GM12878 (cell line): ENCODE data around the gene PDXP. TPM values are rescaled to one million over a fixed set of nuclear protein-coding genes. Genes with fewer than 3 reads are reported as not detected.

Source experiments
- ATAC-seq: fragments of 200-7000 bp; cut with Tn5 transposase; 3 replicates; pipeline ENCODE4 v1.9.1; 2020; ENCODE audit warnings: mild to moderate bottlenecking, moderate library complexity
- BruUV-seq: library from RNA; stranded (reverse); fragments of 400-500 nt; replicated peaks from 2 replicates; lab custom pipeline; 2021; lab: Mats Ljungman, UMichigan
- CTCF ChIA-PET: fragments of 300-600 bp; sonication (Branson Sonifier 250); formaldehyde crosslinking; extraction: SDS; loops from one replicate; lab custom pipeline; 2021; ENCODE audit warnings: inconsistent platforms; lab: Yijun Ruan, JAX
- POLR2A ChIA-PET: fragments of 350-600 bp; formaldehyde crosslinking; extraction: SDS; loops from one replicate; lab custom pipeline; 2021; ENCODE audit warnings: inconsistent platforms; lab: Charles Lee
- RAD21 ChIA-PET: fragments of 300-600 bp; sonication (Branson Sonifier 250); formaldehyde crosslinking; loops from one replicate; lab custom pipeline; 2023; ENCODE audit warnings: antibody characterized with exemption; ENCODE audit not compliant: unreplicated experiment; lab: Charles Lee
- SMC1A ChIA-PET: fragments of 300-600 bp; sonication (Branson Sonifier 250); formaldehyde crosslinking; loops from one replicate; lab custom pipeline; 2023; ENCODE audit not compliant: unreplicated experiment, uncharacterized antibody; lab: Charles Lee
- DNase-seq: peaks from one replicate; pipeline ENCODE4 v3.0.0-alpha.2; 2011; ENCODE audit warnings: low read depth, low spot score
- FAIRE-seq: peaks from 3 replicates; lab custom pipeline; 2011; peaks lifted over from hg19 to GRCh38; lab: Jason Lieb, UNC
- H2AFZ ChIP-seq: 2 replicates; pipeline ENCODE4 v1.6.0; 2011; ENCODE audit warnings: low read depth, low read length, control low read depth; ENCODE audit not compliant: control insufficient read depth
- H3K27ac ChIP-seq: 2 replicates; pipeline ENCODE4 v1.5.1; 2011; ENCODE audit warnings: control low read depth; ENCODE audit not compliant: control insufficient read depth, insufficient read depth
- H3K27me3 ChIP-seq, 2 experiments: replicated peaks in 1 of 2; 2 replicates each; pipeline versions ENCODE4 v1.6.0 to v1.6.1; 2011; ENCODE audit warnings: low read length in 1 of 2; ENCODE audit not compliant: control insufficient read depth in 2 of 2, insufficient read depth in 2 of 2
- H3K36me3 ChIP-seq, 2 experiments: 2 replicates each; pipeline ENCODE4 v1.5.1; 2011; ENCODE audit warnings: low read length in 1 of 2; ENCODE audit not compliant: control insufficient read depth in 2 of 2, insufficient read depth in 2 of 2
- H3K4me1 ChIP-seq: 2 replicates; pipeline ENCODE4 v1.6.1; 2011; ENCODE audit warnings: mild to moderate bottlenecking, low read length, moderate library complexity, mixed read lengths; ENCODE audit not compliant: control insufficient read depth, insufficient read depth
- H3K4me2 ChIP-seq: 2 replicates; pipeline ENCODE4 v1.6.0; 2011; ENCODE audit warnings: control low read depth; ENCODE audit not compliant: control insufficient read depth, insufficient read depth
- H3K4me3 ChIP-seq: fragments of 200-600 bp; sonication (generic); 2 replicates; pipeline ENCODE4 v1.5.1; 2016
- H3K79me2 ChIP-seq: 2 replicates; pipeline ENCODE4 v1.6.0; 2011; ENCODE audit warnings: low read length; ENCODE audit not compliant: control insufficient read depth, insufficient read depth
- H3K9ac ChIP-seq: 2 replicates; pipeline ENCODE4 v1.8.0; 2011; ENCODE audit warnings: low read length, control low read depth, mixed read lengths; ENCODE audit not compliant: control insufficient read depth, insufficient read depth
- H3K9me3 ChIP-seq: replicated peaks from 3 replicates; pipeline ENCODE4 v1.5.1; 2011; ENCODE audit warnings: mild to moderate bottlenecking, low read length; ENCODE audit not compliant: control insufficient read depth, insufficient read depth
- H4K20me1 ChIP-seq: 2 replicates; pipeline ENCODE4 v1.6.0; 2011; ENCODE audit not compliant: control insufficient read depth, insufficient read depth
- BCL11A ChIP-seq: IDR thresholded peaks from 2 replicates; pipeline ENCODE4 v1.6.1; 2011; ENCODE audit warnings: low read depth, low read length
- BHLHE40 ChIP-seq, 2 experiments: fragments of 450-650 bp in 1 of 2; IDR thresholded peaks; 2 replicates each; pipeline ENCODE4 v1.6.1; 2011 to 2017; ENCODE audit warnings: low read depth in 2 of 2, borderline replicate concordance in 1 of 2, improper control_type of control experiment in 1 of 2, low read length in 1 of 2, mild to moderate bottlenecking in 1 of 2
- CEBPZ ChIP-seq: fragments of 150-350 bp; IDR thresholded peaks from 2 replicates; pipeline ENCODE4 v1.6.1; 2016; ENCODE audit warnings: low read depth, low read length
- CTCF ChIP-seq, 3 experiments: IDR thresholded peaks in 2 of 3; conservative IDR thresholded peaks in 1 of 3; 2 replicates each; pipeline ENCODE4 v1.5.1; 2011; ENCODE audit warnings: low read depth in 3 of 3, low read length in 3 of 3, mild to moderate bottlenecking in 3 of 3, control low read depth in 2 of 3, moderate library complexity in 2 of 3, inconsistent platforms in 1 of 3, mixed read lengths in 1 of 3; ENCODE audit not compliant: control insufficient read depth in 2 of 3, insufficient read depth in 1 of 3; ENCODE audit errors: extremely low read depth in 1 of 3
- EED ChIP-seq: sonication (generic); IDR thresholded peaks from 2 replicates; pipeline ENCODE4 v1.6.1; 2016; ENCODE audit warnings: antibody characterized with exemption, low read depth
- EGR1 ChIP-seq, 2 experiments: IDR thresholded peaks; 1 replicate in 1 of 2; 2 replicates in 1 of 2; pipeline ENCODE4 v1.6.1; 2011 to 2012; ENCODE audit warnings: low read depth in 2 of 2, low read length in 2 of 2, borderline replicate concordance in 1 of 2, mild to moderate bottlenecking in 1 of 2, moderate library complexity in 1 of 2
- FOXK2 ChIP-seq: fragments of 450-650 bp; IDR thresholded peaks from 2 replicates; pipeline ENCODE4 v1.6.1; 2017; ENCODE audit warnings: mild to moderate bottlenecking, moderate library complexity
- NFXL1 ChIP-seq: fragments of 450-650 bp; IDR thresholded peaks from 2 replicates; pipeline ENCODE4 v1.6.1; 2017; ENCODE audit warnings: antibody characterized with exemption, mild to moderate bottlenecking, borderline replicate concordance
- POLR2AphosphoS5 ChIP-seq: IDR thresholded peaks from 2 replicates; pipeline ENCODE4 v1.6.1; 2011; ENCODE audit warnings: mild to moderate bottlenecking, low read length, inconsistent platforms
- POU2F2 ChIP-seq: IDR thresholded peaks from 3 replicates; pipeline ENCODE4 v1.6.1; 2011; ENCODE audit warnings: low read depth, mild to moderate bottlenecking, low read length, borderline replicate concordance
- RAD51 ChIP-seq: fragments of 450-650 bp; IDR thresholded peaks from 2 replicates; pipeline ENCODE4 v1.6.1; 2016; ENCODE audit warnings: moderate library complexity, mild to moderate bottlenecking, inconsistent platforms
- RB1 ChIP-seq: fragments of 450-650 bp; formaldehyde crosslinking; IDR thresholded peaks from 2 replicates; pipeline ENCODE4 v1.6.1; 2017; ENCODE audit warnings: mild to moderate bottlenecking, borderline replicate concordance
- TCF3 ChIP-seq: IDR thresholded peaks from 2 replicates; pipeline ENCODE4 v1.6.1; 2012; ENCODE audit warnings: low read depth, mild to moderate bottlenecking, low read length, borderline replicate concordance; ENCODE audit not compliant: insufficient read depth
- WRNIP1 ChIP-seq: IDR thresholded peaks from 2 replicates; pipeline ENCODE4 v1.6.1; 2011; ENCODE audit warnings: low read depth, low read length, improper control_type of control experiment, borderline replicate concordance
- WGBS: methylation state at CpG from one replicate; pipeline ENCODE4 v1.1.6; 2016; ENCODE audit warnings: low lambda C conversion rate; ENCODE audit not compliant: insufficient replicate concordance, insufficient coverage; ENCODE audit errors: missing lambda C conversion rate; 5-methylcytosine and 5-hydroxymethylcytosine counted together
- in situ Hi-C: fragments of 300-500 bp; cut with MboI; formaldehyde crosslinking; loops from 9 replicates; pipeline ENCODE4 v1.14.3; 2018; ENCODE audit warnings: mixed read lengths
- intact Hi-C: fragments of 100-400 bp; cut with micrococcal nuclease; formaldehyde crosslinking; loops from one replicate; pipeline ENCODE4 v1.14.2; 2022; ENCODE audit not compliant: unreplicated experiment
- polyA plus RNA-seq, 11 experiments: library from polyadenylated mRNA; depleted of rRNA in 4 of 11; unstranded in 6 of 11; stranded (reverse) in 5 of 11; fragments of >200 nt; fragmentation: Nextera tagmentation in 4 of 11; fragmentation: Illumina TruSeq in 1 of 11; extraction: Ambion mirVana in 4 of 11; extraction: Trizol in 1 of 11; gene quantifications; 1 replicate in 1 of 11; 2 replicates in 10 of 11; pipeline versions ENCODE4 v1.2.1 to v1.2.3, GENCODE V29; 2011 to 2016; ENCODE audit warnings: inconsistent platforms in 2 of 11, missing spikeins in 2 of 11, low read depth in 1 of 11
- total RNA-seq, 4 experiments: library from RNA; depleted of rRNA in 3 of 4; stranded (reverse); fragments of >200 nt in 3 of 4; fragmentation: Illumina TruSeq in 1 of 4; extraction: Trizol in 1 of 4; gene quantifications; 2 replicates each; pipeline versions ENCODE4 v1.2.1 to v1.2.3, GENCODE V29; 2013 to 2021
- TF ChIP-seq, protein P1 (sequence below): IDR thresholded peaks from 2 replicates; pipeline ENCODE4 v1.6.1; 2011; ENCODE audit warnings: borderline replicate concordance, low read depth, mild to moderate bottlenecking, moderate library complexity, low read length; ENCODE audit not compliant: insufficient read depth, poor library complexity, severe bottlenecking

PDXP gene
- total and polyA plus RNA-seq, 10 of the 15 experiments (the other 5 are each of a cell fraction or from before 2014, with no cell fraction given), result 4.4 to 56.7 (median 34.6) TPM

- TF ChIP-seq EGR1 (IDR thresholded peaks at IDR 0.05; ENCODE audit: borderline replicate concordance in 1 of 2, low read depth in 2 of 2, low read length in 2 of 2) (no peak), WRNIP1 (no peak), CEBPZ (no peak), EED (no peak), BHLHE40 (IDR thresholded peaks at IDR 0.05; ENCODE audit: borderline replicate concordance in 1 of 2, low read depth in 2 of 2, low read length in 1 of 2) (no peak)
These were observed 19.8 kb downstream of the PDXP start (continued) for GRCh38 chr22:37678372-37678771.

GRCh38 chr22:37679670-37680069 lies 21.1 kb downstream of the PDXP start:
- ATAC-seq, result no peak
- H3K36me3 ChIP-seq, result peaks cover 2% of the 10 kb centered on the region in 2 experiments; a peak in 1 of 4 replicates
- H3K79me2 ChIP-seq, result peaks cover 27% of the 10 kb centered on the region
- peaks cover 23% of the 10 kb centered on the region for H3K4me1 ChIP-seq
- FAIRE-seq, result no peak
- no peak overlapping the region for H2AFZ ChIP-seq
- ChIA-PET CTCF (interaction anchor here (3.2 to 19.9 kb wide), 5 partner anchors 8 to 72 kb away, joined by 13 to 414 read pairs (median 178); partner anchors contain the start of genes GGA1, PDXP and SH3BP1), RAD21 (interaction anchor here (1.3 to 7.6 kb wide), 4 partner anchors 18 to 73 kb away, joined by 3 to 164 read pairs (median 46); partner anchors contain the start of genes PDXP and SH3BP1), SMC1A (interaction anchor here (0.7 to 10.9 kb wide), 5 partner anchors 19 to 72 kb away, joined by 3 to 157 read pairs (median 13); partner anchors contain the start of gene PDXP), POLR2A (interaction anchor here (1.1 to 14.0 kb wide), 3 partner anchors 19 to 72 kb away, joined by 6 to 209 read pairs (median 11); partner anchors contain the start of gene PDXP)
- H3K9me3 ChIP-seq, result no peaks in the 10 kb centered on the region
- no peak overlapping the region for H3K4me3 ChIP-seq
- no peak overlapping the region for H3K4me2 ChIP-seq
- in situ Hi-C loops (loop anchor here (5.0 kb wide), 1 partner anchor 52 kb away; no protein-coding TSS in a partner anchor), intact Hi-C loops (loop anchor here (5.0 kb wide), 1 partner anchor 142 kb away; no protein-coding TSS in a partner anchor)
- BruUV-seq, result no TSS peak
- H3K9ac ChIP-seq, result no peak overlapping the region
- H4K20me1 ChIP-seq, result no peaks in the 10 kb centered on the region
- no peaks in the 10 kb centered on the region for H3K27me3 ChIP-seq
- no peak overlapping the region for H3K27ac ChIP-seq
- 95% methylated on average over 8 of the region's 8 CpGs for WGBS
- DNase-seq, result no peak
- no peak for TF ChIP-seq BCL11A
- TF ChIP-seq WRNIP1, result no peak
- TF ChIP-seq FOXK2, result no peak
- TF ChIP-seq TCF3, result no peak
- TF ChIP-seq CTCF (IDR thresholded peaks at IDR 0.05 in 2 of 3, conservative IDR thresholded peaks at IDR 0.05 in 1 of 3; ENCODE audit: control insufficient read depth in 2 of 3, extremely low read depth in 1 of 3, insufficient read depth in 1 of 3, low read depth in 3 of 3, low read length in 3 of 3), result no peak
- TF ChIP-seq NFXL1, result no peak
- TF ChIP-seq POU2F2, result no peak
- TF ChIP-seq RAD51, result no peak
- no peak for TF ChIP-seq POLR2AphosphoS5
- TF ChIP-seq, protein P1, sequence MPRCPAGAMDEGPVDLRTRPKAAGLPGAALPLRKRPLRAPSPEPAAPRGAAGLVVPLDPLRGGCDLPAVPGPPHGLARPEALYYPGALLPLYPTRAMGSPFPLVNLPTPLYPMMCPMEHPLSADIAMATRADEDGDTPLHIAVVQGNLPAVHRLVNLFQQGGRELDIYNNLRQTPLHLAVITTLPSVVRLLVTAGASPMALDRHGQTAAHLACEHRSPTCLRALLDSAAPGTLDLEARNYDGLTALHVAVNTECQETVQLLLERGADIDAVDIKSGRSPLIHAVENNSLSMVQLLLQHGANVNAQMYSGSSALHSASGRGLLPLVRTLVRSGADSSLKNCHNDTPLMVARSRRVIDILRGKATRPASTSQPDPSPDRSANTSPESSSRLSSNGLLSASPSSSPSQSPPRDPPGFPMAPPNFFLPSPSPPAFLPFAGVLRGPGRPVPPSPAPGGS, result no peak
- no peak for TF ChIP-seq RB1
